Nephron (organoid): ENCODE measurements around the gene PTX4.

ENCODE experiments used
- H3K27ac Mint-ChIP-seq, 3 experiments: 2 replicates each; pipeline ENCODE4 v1.8.0; 2020; ENCODE audit warnings: mixed read lengths in 3 of 3, mild to moderate bottlenecking in 2 of 3, moderate library complexity in 1 of 3
- H3K27me3 Mint-ChIP-seq: 2 replicates; pipeline ENCODE4 v1.8.0; 2021; ENCODE audit warnings: low read depth, mild to moderate bottlenecking, moderate library complexity, mixed read lengths
- H3K36me3 Mint-ChIP-seq: 2 replicates; pipeline ENCODE4 v1.8.0; 2020; ENCODE audit warnings: low read depth, mixed read lengths
- H3K4me1 Mint-ChIP-seq: 2 replicates; pipeline ENCODE4 v1.8.0; 2020; ENCODE audit warnings: mixed read lengths
- H3K4me3 Mint-ChIP-seq, 3 experiments: 2 replicates each; pipeline ENCODE4 v1.8.0; 2020; ENCODE audit warnings: mild to moderate bottlenecking in 3 of 3, mixed read lengths in 3 of 3, moderate library complexity in 2 of 3
- H3K9me3 Mint-ChIP-seq: 2 replicates; pipeline ENCODE4 v1.8.0; 2020; ENCODE audit warnings: mixed read lengths
- TF ChIP-seq, protein P1 (sequence below), 3 experiments: fragments of 200-600 bp; sonication (generic); IDR thresholded peaks; one replicate each; pipeline ENCODE4 v1.5.0; 2021; ENCODE audit warnings: antibody characterized with exemption in 3 of 3; ENCODE audit not compliant: unreplicated experiment in 3 of 3

The PTX4 gene

DNA sequence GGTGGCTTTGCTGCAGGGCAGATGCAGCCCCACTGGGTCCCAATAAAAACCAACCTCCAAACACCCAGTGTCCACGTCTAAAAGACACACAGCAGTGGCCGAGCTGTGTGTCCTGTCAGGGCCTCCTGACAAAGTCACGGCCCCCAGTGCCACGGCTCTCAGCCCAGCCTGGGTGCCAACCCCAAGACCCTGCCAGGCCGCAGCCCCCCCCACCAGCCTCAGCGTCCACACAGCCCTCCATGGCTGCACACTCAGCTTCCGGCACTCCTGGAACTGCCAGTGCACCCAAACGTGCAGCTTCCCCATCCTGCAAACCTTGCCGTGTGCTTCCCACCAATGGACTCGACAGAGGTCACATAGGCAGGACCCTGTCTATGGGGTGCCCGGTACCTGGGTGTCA is 40.8 kb downstream of the PTX4 start:
- Mint-ChIP-seq H3K36me3 (peaks cover 8% of the 10 kb centered on the region), H3K27ac (no peak overlapping the region), H3K27me3 (no peaks in the 10 kb centered on the region), H3K4me3 (no peak overlapping the region), H3K9me3 (no peaks in the 10 kb centered on the region), H3K4me1 (no peaks in the 10 kb centered on the region)
- TF ChIP-seq, protein P1, sequence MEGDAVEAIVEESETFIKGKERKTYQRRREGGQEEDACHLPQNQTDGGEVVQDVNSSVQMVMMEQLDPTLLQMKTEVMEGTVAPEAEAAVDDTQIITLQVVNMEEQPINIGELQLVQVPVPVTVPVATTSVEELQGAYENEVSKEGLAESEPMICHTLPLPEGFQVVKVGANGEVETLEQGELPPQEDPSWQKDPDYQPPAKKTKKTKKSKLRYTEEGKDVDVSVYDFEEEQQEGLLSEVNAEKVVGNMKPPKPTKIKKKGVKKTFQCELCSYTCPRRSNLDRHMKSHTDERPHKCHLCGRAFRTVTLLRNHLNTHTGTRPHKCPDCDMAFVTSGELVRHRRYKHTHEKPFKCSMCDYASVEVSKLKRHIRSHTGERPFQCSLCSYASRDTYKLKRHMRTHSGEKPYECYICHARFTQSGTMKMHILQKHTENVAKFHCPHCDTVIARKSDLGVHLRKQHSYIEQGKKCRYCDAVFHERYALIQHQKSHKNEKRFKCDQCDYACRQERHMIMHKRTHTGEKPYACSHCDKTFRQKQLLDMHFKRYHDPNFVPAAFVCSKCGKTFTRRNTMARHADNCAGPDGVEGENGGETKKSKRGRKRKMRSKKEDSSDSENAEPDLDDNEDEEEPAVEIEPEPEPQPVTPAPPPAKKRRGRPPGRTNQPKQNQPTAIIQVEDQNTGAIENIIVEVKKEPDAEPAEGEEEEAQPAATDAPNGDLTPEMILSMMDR (IDR thresholded peaks at IDR 0.05; ENCODE audit: unreplicated experiment in 3 of 3): no peak

DNA sequence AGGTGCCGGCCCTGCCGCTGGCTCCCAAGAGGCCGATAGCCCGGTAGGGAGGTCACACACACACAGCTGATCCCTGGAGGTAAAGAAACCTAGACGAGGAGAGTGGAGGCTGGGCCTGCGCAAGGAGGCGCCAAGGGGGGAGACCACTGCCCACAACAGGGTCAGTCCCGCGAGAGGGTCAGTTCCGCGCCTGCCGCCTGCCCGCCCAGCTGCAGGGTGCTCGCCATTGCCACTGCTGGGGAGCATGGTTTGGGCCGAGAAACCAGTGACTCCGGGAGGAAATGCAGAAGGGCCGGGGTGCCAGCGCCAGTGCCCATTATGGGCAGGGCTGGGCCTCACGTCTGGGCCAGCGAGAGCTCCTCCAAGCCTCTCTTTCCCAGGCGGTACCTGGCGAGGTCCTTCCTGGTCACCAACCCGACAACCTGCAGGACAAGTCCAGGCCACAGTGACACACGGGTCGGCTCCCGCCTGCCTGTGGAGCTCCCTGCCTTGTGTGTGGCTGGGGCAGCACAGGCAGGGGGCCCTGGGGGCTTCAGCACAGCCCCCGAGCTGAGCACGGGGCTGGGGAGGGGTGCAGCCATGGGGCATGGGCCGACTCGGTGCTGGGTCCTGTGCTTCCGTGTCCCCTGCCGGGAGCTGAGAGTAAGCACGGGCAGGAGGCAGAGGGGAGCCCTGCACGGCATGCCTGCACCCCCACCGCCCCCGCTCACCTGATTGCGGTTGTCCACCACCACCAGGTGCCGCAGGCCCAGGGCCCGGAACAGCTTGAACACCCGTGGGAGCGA is 42.3 kb downstream of the PTX4 start:
- Mint-ChIP-seq H3K9me3 (no peaks in the 10 kb centered on the region), H3K4me1 (no peaks in the 10 kb centered on the region)

DNA sequence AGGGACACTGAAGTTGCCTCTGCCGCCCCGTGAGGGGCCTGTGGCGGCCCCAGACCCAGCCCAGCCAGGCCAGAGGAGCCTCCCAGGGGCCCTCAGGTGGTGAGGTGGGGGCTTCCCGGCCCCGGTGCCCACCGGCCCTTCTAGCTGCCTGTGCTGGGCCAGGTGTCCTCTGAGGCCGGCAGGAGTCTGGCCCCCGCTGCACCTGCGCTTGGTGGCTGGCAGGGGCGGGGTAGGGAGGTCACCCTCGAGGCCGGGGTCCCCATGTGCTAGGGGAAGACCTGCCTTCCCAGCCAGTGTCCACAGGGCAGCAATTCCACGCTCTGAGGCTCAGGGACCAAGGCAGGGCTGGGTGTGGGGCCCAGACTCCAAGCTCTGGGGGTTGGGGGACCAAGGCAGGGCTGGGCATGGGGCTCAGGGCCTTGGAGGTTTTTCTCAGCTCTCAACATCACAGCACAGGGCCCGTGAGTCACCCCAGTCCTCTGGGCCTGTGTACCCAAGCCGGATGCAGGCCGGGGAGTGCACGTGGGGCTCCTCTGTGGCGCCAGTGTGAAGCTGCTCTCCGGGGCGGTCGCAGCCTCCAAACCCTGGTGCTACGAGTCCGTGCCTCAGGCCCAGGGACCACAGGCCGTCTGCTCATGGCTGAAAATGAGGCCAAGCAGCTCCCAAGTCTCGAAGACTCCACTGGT is 43.1 kb downstream of the PTX4 start:
- TF ChIP-seq, protein P1 (IDR thresholded peaks at IDR 0.05; ENCODE audit: unreplicated experiment in 3 of 3): no peak
- H3K4me1 Mint-ChIP-seq: no peaks in the 10 kb centered on the region
- no peaks in the 10 kb centered on the region for H3K27me3 Mint-ChIP-seq

More for the DNA sequence above, 42.3 kb downstream of the PTX4 start:
- H3K4me3 Mint-ChIP-seq: no peak overlapping the region
- peaks cover 2% of the 10 kb centered on the region for H3K36me3 Mint-ChIP-seq
- H3K27me3 Mint-ChIP-seq: no peaks in the 10 kb centered on the region
- no peak overlapping the region for H3K27ac Mint-ChIP-seq
- TF ChIP-seq, protein P1 (IDR thresholded peaks at IDR 0.05; ENCODE audit: unreplicated experiment in 3 of 3): no peak

DNA sequence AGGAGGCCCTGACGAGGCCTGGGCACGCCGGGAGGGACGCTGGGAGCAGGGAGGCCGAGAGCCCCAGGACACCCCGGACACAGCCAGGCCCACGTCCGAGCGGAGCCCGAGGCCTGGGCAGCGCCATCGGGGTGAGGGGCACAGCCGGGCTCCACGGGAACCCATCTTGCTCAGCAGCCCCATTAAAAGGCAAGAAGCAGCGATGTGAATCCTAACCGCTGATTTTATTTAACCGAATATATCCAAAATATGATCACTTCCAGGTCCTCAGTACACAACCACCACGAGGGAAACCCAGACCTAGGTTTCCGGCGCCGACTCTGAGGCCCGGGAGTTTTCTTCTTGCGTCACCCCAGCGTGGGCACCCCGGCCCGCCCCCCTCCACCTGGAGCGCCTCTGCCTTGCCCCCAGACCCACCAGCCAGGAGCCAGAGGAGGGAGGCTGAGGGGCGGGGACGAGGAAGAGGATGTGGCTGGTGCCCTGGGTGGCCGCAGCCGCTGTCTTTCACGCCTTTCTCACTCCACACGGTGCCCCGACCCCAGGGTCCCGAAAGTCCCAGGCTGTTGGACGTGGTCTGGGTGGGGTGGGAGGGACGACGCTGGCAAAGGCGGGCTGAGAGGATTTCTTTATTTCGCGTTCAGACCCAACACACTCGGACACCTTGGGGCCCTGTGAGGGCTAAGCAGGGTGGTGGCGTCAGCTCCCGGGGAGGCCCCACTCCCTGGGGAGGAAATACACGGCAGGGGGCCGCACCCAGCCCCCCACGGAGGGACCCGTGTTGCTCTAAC is 43.8 kb downstream of the PTX4 start:
- no peaks in the 10 kb centered on the region for H3K27me3 Mint-ChIP-seq
- no peak overlapping the region for H3K27ac Mint-ChIP-seq
- no peaks in the 10 kb centered on the region for H3K36me3 Mint-ChIP-seq
- H3K9me3 Mint-ChIP-seq: no peaks in the 10 kb centered on the region
- no peaks in the 10 kb centered on the region for H3K4me1 Mint-ChIP-seq
- TF ChIP-seq, protein P1 (IDR thresholded peaks at IDR 0.05; ENCODE audit: unreplicated experiment in 3 of 3): no peak
- H3K4me3 Mint-ChIP-seq: no peak overlapping the region

More for the DNA sequence above, 43.1 kb downstream of the PTX4 start:
- no peak overlapping the region for H3K27ac Mint-ChIP-seq
- no peaks in the 10 kb centered on the region for H3K9me3 Mint-ChIP-seq
- no peaks in the 10 kb centered on the region for H3K36me3 Mint-ChIP-seq
- no peak overlapping the region for H3K4me3 Mint-ChIP-seq

DNA sequence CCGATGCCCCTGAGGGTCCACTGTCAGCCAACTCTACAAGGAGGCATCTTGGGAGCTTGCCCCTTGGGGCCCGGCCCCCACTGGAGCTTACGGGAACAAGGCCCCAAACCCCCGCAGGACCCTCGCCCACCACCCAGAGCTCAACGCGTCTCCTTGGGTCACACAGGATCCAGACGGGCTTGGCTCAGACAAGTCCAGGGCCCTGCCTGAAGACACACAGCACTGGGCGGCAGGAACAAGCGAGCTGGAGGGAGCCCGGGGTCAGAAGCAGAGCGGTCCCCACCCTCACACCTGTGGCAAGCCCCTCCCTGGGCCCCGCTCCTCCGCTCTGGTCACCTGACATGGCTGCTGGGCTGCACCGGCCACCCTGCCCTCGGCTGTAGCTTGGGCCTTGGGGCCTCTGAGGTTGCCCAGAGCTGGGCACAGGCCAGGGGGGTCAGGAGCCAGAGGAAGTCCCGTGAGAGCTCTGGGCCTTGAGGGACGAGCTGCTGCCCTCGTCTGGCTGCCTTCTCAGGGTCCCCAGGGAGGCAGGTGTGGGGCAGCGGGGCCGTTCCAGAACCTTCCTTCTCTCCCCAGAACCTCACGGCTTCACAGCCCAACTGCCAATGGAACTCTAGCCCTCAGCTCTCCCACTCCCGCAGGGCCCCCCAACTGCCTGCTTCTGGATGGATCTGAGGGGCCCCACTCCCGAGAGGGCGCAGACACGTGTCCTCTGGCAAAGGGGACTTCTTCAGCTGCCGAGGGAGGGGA is 44.6 kb downstream of the PTX4 start, which contains the start of gene CCDC154:
Gene CCDC154, minus strand, starts transcription at position 577 of the 750 bp plus-strand sequence. Its CDS starts 234 bp downstream, at position 343.
- Mint-ChIP-seq H3K4me3 (no peak within 1 kb of the TSS), H3K27ac (no peak within 1 kb of the TSS), H3K9me3 (no peaks in the 10 kb centered on the region), H3K36me3 (no peaks in the 10 kb centered on the region), H3K27me3 (no peaks in the 10 kb centered on the region), H3K4me1 (no peaks in the 10 kb centered on the region)
- TF ChIP-seq, protein P1 (IDR thresholded peaks at IDR 0.05; ENCODE audit: unreplicated experiment in 3 of 3): no peak
